Measurements from ENCODE around the gene H6PD.

H6PD gene

GRCh38 chr1:9207715-9208114 lies 26.9 kb upstream of the H6PD start:
- DNase-seq, result no peak

- no peak for DNase-seq
Observed at GRCh38 chr1:9211291-9211811, 23.2 kb upstream of the H6PD start.

- DNase-seq, result no peak
Observed at GRCh38 chr1:9212735-9213134, 21.8 kb upstream of the H6PD start.

- no peak for DNase-seq
Observed at GRCh38 chr1:9213956-9214355, 20.6 kb upstream of the H6PD start.

- DNase-seq, result no peak
Observed at GRCh38 chr1:9218917-9219316, 15.7 kb upstream of the H6PD start.

- no peak for DNase-seq
Observed at GRCh38 chr1:9222846-9223625, 11.5 kb upstream of the H6PD start.

GRCh38 chr1:9224664-9225410 lies 9.7 kb upstream of the H6PD start:
- DNase-seq, result no peak

- no peak for DNase-seq
Observed at GRCh38 chr1:9225411-9225785, 9.2 kb upstream of the H6PD start.

- peak; percentile 11 for DNase-seq
Observed at GRCh38 chr1:9228609-9229008, 6.0 kb upstream of the H6PD start.

GRCh38 chr1:9229549-9229948 lies 5.0 kb upstream of the H6PD start:
- no peak for DNase-seq

GRCh38 chr1:9230869-9231533 lies 3.6 kb upstream of the H6PD start:
- DNase-seq, result no peak

- no peak for DNase-seq
Observed at GRCh38 chr1:9231648-9232332, 2.8 kb upstream of the H6PD start.

- no peak for DNase-seq
Observed at GRCh38 chr1:9233241-9233941, 1.2 kb upstream of the H6PD start.

- DNase-seq, result no peak
Observed at GRCh38 chr1:9233942-9234222, 692 bp upstream of the H6PD start.

GRCh38 chr1:9235096-9235459 lies 504 bp downstream of the H6PD start:
- DNase-seq, result no peak

GRCh38 chr1:9235560-9235959 lies 986 bp downstream of the H6PD start:
- no peak for DNase-seq

- no peak for DNase-seq
Observed at GRCh38 chr1:9238134-9238533, 3.6 kb downstream of the H6PD start.

GRCh38 chr1:9238550-9238949 lies 4.0 kb downstream of the H6PD start:
- no peak for DNase-seq

- peak; percentile 36 for DNase-seq
Observed at GRCh38 chr1:9239622-9240401, 5.2 kb downstream of the H6PD start.

GRCh38 chr1:9240914-9241820 lies 6.6 kb downstream of the H6PD start:
- DNase-seq, result no peak

- DNase-seq, result no peak
Observed at GRCh38 chr1:9241891-9242290, 7.3 kb downstream of the H6PD start.

All from activated naive CD4-positive, alpha-beta T cell treated with Interleukin-2 at 50 U/mL for 16 hours (primary cell).